Epithelial cell of proximal tubule (primary cell): ENCODE results near the gene NOX3. TPM values are rescaled to one million over a fixed set of nuclear protein-coding genes. Genes with fewer than 3 reads are reported as not detected.

Experiments used
- DNase-seq: peaks from one replicate; pipeline ENCODE4 v3.0.0-alpha.2; 2011; ENCODE audit warnings: low read depth
- H3K4me3 ChIP-seq: 2 replicates; pipeline ENCODE4 v1.5.1; 2011; ENCODE audit warnings: low read depth, mild to moderate bottlenecking, low read length
- total RNA-seq: library from RNA; depleted of rRNA; stranded (reverse); fragments of >200 nt; gene quantifications from 2 replicates; pipeline ENCODE4 v1.2.3, GENCODE V29; 2015
- TF ChIP-seq, protein P1 (sequence below): conservative IDR thresholded peaks from 2 replicates; pipeline ENCODE4 v1.5.1; 2012; ENCODE audit warnings: low read depth, mild to moderate bottlenecking, low read length

Gene NOX3
- total RNA-seq, 1 donor from 2014 or later: not detected

DNA sequence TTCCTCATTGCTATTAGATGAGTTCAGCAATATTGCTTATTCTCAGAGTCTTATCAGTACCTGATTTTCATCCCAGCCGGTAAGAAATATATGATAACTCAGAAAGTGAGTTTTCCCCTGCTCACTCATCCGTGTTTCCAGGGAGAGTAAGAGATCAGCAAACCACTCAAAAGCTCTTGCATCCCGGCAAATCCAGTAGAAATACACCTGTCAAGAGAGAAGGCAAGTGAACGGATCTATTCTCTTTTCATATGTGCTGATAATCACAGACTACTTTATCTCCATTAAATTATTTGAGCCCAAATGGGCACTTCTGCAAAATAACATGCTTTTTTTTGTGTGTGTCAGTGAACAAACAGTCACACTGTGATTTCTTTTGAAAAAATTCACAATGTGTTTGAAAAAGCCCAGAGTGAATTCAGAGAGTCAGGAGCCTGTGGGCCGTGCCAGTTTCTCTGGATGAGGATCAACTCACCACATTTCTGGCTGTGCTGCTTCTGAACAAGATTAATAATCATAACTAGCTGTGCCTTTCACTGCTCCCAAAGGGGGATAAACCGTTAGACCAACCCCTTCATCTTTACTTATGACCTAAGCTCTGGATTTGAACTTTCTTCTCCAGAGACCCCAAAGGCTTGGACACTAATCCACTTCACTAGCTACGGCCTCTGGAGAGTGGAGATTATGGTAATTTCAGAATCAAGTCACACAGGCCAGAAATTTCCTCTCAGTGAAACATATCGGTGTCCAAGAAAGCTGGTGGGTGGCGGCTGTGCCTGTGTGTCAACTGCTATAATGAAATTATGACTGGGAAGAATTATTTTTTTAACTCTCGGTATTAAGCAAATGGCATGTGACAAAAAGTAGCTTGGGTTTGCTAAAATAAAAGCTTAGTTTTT is 44.2 kb downstream of the NOX3 start:
- TF ChIP-seq, protein P1, sequence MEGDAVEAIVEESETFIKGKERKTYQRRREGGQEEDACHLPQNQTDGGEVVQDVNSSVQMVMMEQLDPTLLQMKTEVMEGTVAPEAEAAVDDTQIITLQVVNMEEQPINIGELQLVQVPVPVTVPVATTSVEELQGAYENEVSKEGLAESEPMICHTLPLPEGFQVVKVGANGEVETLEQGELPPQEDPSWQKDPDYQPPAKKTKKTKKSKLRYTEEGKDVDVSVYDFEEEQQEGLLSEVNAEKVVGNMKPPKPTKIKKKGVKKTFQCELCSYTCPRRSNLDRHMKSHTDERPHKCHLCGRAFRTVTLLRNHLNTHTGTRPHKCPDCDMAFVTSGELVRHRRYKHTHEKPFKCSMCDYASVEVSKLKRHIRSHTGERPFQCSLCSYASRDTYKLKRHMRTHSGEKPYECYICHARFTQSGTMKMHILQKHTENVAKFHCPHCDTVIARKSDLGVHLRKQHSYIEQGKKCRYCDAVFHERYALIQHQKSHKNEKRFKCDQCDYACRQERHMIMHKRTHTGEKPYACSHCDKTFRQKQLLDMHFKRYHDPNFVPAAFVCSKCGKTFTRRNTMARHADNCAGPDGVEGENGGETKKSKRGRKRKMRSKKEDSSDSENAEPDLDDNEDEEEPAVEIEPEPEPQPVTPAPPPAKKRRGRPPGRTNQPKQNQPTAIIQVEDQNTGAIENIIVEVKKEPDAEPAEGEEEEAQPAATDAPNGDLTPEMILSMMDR: no peak
- DNase-seq: no peak

DNA sequence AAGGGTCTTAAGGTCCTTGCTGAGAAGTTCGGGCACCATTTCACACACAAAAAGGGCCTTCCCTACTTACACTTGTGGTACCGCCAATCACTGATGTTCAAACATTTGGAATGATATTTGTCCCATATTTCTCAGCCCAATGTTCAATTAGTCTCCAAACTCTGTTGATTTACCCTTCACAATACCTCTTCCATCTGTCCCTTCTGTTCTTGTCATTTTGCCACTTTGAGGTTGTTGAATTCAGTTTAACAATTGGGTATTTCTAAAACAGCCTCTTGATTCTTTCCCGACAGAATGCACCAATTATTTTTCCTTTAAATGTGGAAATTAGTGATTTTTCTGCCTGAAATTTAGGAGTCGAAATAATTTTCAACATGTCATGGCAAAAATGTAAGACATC is 46.2 kb downstream of the NOX3 start:
- no peak overlapping the region for H3K4me3 ChIP-seq
- TF ChIP-seq, protein P1: no peak
- DNase-seq: no peak

More for the DNA sequence above, 44.2 kb downstream of the NOX3 start:
- H3K4me3 ChIP-seq: no peak overlapping the region

DNA sequence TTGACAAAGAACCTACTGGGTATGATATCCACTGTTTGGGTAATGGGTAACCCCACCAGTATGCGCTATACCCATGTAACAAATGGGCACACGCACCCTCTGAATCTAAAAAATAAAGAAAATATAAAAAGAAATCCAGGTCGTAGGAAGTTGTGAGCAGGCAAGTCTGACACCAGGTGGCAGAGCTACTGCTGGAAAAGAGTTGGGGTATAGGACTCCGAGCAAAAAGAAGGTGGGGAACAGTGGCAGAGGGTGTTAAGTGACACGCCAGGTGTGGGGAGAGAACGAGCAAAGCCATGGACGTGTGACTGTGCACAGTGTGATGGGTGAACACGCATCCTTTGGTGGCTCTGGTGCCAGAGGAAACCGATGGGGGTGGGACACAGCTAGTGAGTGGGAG is 46.7 kb downstream of the NOX3 start:
- H3K4me3 ChIP-seq: no peak overlapping the region
- DNase-seq: no peak
- TF ChIP-seq, protein P1: peak; percentile 7

DNA sequence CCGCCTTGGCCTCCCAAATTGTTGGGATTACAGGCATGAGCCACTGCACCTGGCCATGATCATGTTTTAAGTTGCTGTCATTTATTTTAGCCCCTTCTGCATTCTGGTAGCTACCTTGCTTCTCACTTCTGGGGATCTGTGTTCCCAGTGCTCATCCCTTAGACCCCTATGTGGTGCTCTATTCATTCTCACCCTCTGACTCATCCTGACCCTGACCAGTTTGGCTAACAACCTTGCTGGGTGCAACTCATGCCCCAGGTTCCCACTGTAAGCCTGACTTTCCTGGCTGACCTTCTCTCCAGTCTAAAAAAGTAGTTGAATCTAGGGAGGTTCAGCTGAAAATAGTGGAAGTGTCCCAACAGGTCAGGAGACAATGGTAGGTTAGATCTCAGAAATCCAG is 47.4 kb downstream of the NOX3 start:
- DNase-seq: no peak
- no peak overlapping the region for H3K4me3 ChIP-seq
- TF ChIP-seq, protein P1: no peak

DNA sequence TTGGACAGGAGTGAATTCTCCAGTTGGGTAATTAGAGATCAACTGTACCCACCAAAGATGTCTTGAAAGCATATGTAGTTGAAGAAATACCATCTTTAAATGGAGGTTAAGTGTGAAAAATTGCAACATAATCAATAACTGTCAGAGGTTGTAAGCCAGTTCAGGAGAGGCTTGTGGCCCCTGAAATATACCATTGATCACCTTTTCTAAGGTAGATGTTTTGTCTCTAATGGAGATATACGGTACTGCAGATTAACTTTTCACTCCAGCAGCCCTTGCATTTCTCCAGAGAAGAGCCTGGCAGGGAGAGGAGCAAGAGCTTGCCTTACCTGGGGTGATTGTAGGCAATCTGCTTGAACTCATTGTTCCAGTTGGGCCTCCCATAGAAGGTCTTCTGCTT is 48.8 kb downstream of the NOX3 start:
- no peak overlapping the region for H3K4me3 ChIP-seq
- DNase-seq: no peak
- TF ChIP-seq, protein P1: no peak

DNA sequence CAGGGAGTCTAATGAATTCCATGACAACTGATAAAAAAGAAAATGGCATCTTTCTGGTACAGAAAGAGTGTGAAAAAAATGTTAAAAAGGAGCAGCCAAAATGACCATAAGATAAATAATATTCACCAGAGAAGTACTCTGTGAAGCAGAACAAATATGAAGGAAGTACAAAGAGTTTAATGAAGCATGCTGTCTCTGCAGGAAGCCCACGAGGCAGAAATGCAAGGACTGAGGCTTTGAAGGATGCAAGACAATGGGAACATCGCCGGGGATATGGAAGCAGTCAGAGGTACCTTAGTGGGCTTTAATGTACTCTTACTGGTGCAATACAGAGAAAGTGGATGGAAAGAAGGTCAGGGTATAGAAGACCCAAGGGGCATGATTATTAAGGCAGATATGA is 50.7 kb downstream of the NOX3 start:
- TF ChIP-seq, protein P1: no peak

DNA sequence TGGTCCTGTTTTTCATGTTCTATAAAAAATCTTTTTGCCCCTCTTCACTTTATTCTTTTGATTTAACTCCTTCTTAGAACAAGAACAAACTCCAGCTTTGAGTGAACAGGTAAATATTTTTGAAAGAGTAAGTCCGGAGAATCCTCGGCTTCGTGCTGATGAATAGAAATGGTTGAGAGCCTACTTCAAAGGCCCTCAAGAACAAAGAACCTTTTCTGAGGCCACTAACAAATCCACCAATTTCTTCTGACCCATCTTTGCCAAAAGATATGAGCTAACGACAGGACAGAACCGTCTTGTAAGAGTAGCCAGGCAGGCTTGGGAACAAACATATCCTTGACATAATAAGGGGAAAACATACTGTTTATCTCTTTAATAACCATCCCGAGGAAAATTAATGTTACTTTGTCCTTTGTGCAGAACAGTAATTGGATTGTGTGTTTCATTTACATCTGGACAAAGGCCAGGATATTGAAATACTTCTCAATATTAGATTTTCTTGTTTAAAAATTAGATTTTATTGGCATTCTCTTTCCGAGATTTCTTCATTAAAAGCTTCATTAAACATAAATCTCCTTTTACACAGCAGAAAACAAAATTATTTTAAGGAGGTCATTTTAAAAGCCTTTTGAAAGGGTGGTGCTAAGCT is 52.9 kb downstream of the NOX3 start:
- no peak overlapping the region for H3K4me3 ChIP-seq
- no peak for DNase-seq
- TF ChIP-seq, protein P1: no peak

More for the DNA sequence above, 50.7 kb downstream of the NOX3 start:
- no peak overlapping the region for H3K4me3 ChIP-seq
- DNase-seq: no peak
